ENCODE results near the gene AHCYL2. TPM values are rescaled to one million over a fixed set of nuclear protein-coding genes. Genes with fewer than 3 reads are reported as not detected.

AHCYL2 gene
- total RNA-seq, 2 donors from 2014 or later: 28.3 to 31.4 TPM

DNA sequence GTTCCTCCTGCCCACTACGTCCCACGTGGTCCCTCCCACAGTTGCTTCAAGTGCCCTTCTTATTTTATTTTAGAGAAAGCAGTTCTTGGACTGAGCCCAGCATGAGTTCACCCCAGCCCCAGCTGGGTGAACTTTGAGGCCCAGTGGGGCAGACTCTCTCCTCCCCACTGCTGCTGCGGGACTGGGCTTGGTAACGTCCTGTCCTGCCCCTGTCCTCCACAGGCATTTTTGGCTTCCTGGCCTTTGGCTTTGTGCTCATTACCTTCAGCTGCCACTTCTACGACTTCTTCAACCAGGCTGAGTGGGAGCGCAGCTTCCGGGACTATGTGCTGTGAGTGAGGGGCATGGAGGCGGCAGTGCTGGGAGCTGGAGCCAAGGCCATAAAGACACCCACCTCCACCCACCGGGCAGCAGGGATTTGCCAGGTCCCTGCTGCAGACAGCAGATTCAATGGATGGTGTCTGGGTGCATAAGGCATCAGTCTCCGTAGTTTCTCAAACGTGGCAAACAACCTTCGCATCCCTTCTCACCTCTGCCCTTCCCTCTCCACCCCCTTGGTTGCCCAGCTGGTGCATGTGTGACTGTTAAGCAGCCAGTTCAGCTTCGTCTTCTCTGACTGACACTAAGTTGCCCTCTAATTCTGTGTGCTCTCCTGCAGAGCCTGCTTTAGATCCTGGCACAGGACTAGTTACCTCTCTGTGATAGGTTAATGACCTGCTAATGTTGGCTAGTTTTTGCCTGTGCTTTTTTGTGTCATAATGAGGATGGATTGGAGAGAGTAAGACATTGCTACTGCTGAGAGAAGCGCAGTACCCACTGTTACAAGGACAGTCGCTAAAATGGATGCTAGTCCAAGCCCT is 15.5 kb upstream of the AHCYL2 start:
- Histone ChIP-seq H3K27ac (no peak overlapping the region), H3K27me3 (replicated peaks; ENCODE audit: insufficient read depth) (no peaks in the 10 kb centered on the region), H3K9me3 (no peaks in the 10 kb centered on the region), H3K4me1 (ENCODE audit: control insufficient read depth in 1 of 2, low read depth in 2 of 2) (no peaks in the 10 kb centered on the region), H3K4me3 (no peak overlapping the region), H3K36me3 (peaks cover 6% of the 10 kb centered on the region)
- DNase-seq (ENCODE audit: low spot score): no peak
- ATAC-seq (ENCODE audit: insufficient number of reproducible peaks, low FRiP score, low read depth): no peak
- no peak for TF ChIP-seq CTCF (IDR thresholded peaks at IDR 0.05)

DNA sequence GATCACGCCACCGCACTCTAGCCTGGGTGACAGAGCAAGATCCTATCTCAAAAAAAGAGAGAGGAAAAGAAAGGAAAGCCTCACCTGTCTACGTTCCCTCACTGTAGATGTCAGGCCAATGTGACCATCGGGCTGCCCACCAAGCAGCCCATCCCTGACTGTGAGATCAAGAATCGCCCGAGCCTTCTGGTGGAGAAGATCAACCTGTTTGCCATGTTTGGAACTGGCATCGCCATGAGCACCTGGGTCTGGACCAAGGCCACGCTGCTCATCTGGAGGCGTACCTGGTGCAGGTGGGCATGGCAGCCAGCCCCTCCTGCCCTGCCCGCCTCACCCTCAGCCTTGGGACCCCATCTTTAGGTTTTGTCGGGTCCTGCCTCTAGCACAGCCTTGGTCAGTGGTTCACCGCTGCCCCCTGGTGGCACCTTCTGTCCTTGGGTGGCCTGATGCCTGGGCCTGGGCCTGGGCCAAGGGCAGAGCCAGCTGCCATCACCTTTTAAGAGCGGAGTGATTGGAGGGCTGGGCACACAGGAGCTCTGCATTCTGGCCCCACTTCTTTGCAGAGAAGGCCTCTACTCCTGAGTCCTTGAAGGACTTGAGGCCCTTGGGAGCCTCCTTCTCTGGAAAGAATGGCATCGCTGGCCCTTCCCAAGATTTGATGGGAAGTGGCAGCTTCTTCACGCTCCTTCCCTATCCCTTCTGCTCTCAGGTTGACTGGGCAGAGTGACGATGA is 14.4 kb upstream of the AHCYL2 start:
- TF ChIP-seq CTCF (IDR thresholded peaks at IDR 0.05): peak; percentile 89
- Histone ChIP-seq H3K4me3 (no peak overlapping the region), H3K4me1 (ENCODE audit: control insufficient read depth in 1 of 2, low read depth in 2 of 2) (no peaks in the 10 kb centered on the region), H3K36me3 (peaks cover 6% of the 10 kb centered on the region), H3K9me3 (no peaks in the 10 kb centered on the region), H3K27ac (no peak overlapping the region), H3K27me3 (replicated peaks; ENCODE audit: insufficient read depth) (no peaks in the 10 kb centered on the region)
- DNase-seq (ENCODE audit: low spot score) (no peak), ATAC-seq (ENCODE audit: insufficient number of reproducible peaks, low FRiP score, low read depth) (no peak)

DNA sequence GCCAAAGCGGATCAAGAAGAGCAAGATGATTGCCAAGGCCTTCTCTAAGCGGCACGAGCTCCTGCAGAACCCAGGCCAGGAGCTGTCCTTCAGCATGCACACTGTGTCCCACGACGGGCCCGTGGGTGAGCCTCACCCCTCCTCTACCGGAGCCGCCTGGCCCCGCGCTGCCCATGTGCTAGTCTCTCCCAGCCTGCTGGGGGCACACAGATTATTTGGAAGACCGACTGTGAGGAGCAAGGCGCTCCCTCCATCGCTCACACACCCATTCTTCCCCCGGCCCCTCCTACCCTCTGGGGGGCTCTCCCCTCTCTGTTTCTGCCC is 13.9 kb upstream of the AHCYL2 start:
- Histone ChIP-seq H3K9me3 (no peaks in the 10 kb centered on the region), H3K4me1 (ENCODE audit: control insufficient read depth in 1 of 2, low read depth in 2 of 2) (no peaks in the 10 kb centered on the region), H3K27me3 (replicated peaks; ENCODE audit: insufficient read depth) (no peaks in the 10 kb centered on the region), H3K27ac (no peak overlapping the region), H3K36me3 (peaks cover 6% of the 10 kb centered on the region), H3K4me3 (no peak overlapping the region)
- DNase-seq (ENCODE audit: low spot score): no peak
- TF ChIP-seq CTCF (IDR thresholded peaks at IDR 0.05): no peak
- no peak for ATAC-seq (ENCODE audit: insufficient number of reproducible peaks, low FRiP score, low read depth)

- no peak for TF ChIP-seq CTCF (IDR thresholded peaks at IDR 0.05)
- no peak for ATAC-seq (ENCODE audit: insufficient number of reproducible peaks, low FRiP score, low read depth)
- Histone ChIP-seq H3K27me3 (replicated peaks; ENCODE audit: insufficient read depth) (no peaks in the 10 kb centered on the region), H3K27ac (no peak overlapping the region), H3K36me3 (peaks cover 6% of the 10 kb centered on the region), H3K9me3 (no peaks in the 10 kb centered on the region), H3K4me3 (no peak overlapping the region), H3K4me1 (ENCODE audit: control insufficient read depth in 1 of 2, low read depth in 2 of 2) (no peaks in the 10 kb centered on the region)
- no peak for DNase-seq (ENCODE audit: low spot score)
Observed at GRCh38 chr7:129212126-129212525, 12.7 kb upstream of the AHCYL2 start.

GRCh38 chr7:129212596-129212995 is 12.2 kb upstream of the AHCYL2 start:
- ATAC-seq (ENCODE audit: insufficient number of reproducible peaks, low FRiP score, low read depth) (no peak), DNase-seq (ENCODE audit: low spot score) (no peak)
- Histone ChIP-seq H3K27me3 (replicated peaks; ENCODE audit: insufficient read depth) (no peaks in the 10 kb centered on the region), H3K9me3 (no peaks in the 10 kb centered on the region), H3K36me3 (peaks cover 6% of the 10 kb centered on the region), H3K27ac (no peak overlapping the region), H3K4me3 (no peak overlapping the region), H3K4me1 (ENCODE audit: control insufficient read depth in 1 of 2, low read depth in 2 of 2) (no peaks in the 10 kb centered on the region)
- TF ChIP-seq CTCF (IDR thresholded peaks at IDR 0.05): no peak

Measured in thoracic aorta (tissue), 2 donors.